NOMO-1 treated with DMSO at 0.1 percent for 48 hours (cell line): ENCODE measurements around the gene EMX1.

Source experiments
- DNase-seq: peaks from one replicate; lab custom pipeline; 2025; ENCODE audit not compliant: unreplicated experiment; lab: John Stamatoyannopoulos, UW

The EMX1 gene

DNA sequence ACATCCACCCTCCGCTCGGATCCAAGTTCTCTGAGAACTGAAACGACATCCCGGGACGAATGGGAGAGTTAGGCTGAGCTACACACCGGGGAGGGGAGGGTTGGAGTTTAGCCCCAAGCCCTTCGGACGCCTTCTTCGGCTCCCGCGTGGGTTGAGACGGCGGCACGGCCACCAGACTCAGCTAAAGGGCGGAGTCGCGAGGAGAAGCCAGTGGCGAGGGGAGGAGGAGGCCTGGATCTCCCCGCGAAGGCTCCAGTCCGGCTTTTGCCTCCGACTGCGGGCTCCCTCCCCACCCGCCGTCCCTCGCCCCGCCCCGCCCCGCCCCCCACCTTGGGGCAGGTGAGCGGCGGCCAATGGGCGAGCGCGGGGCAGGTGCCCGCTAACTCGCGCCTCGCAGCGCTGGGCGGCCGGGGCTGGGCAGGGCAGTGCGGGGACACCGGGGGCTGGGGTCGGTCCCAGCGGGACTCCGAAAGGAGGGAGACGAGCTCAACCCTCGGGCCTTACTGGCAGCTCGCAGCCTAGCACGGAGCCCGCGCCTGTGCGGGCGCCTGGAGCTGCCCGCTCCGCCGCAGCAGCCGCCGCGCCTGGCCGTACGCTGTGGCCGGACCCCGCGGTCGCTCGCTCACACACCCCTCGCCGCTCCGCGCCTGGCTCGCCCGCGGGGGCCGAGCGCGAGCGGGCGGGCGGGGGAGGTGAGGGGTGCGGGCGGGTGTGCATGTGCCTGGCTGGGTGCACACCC, at the start of gene EMX1:
TSS of gene EMX1 (plus strand) at position 382 of the 739 bp plus-strand sequence. CDS start at position 716, 334 bp downstream.
- DNase-seq = no peak

DNA sequence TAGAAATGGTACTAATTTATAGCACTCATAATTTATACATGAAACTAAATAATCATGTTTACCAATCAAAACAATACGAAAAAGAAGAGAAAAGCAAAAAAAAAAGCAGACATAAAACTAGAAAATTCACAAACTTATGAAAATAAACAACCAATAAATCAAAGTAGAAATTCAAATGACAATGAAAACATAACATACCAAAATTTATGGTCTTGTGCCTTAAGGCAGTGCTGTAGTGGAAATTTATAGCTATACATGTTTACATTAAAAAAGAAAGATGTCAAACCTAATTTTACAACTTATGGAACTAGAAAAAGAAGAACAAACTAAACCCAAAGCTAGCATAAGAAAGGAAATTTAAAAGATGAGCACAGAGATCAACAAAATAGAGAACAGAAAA, 46.3 kb upstream of the EMX1 start:
- no peak for DNase-seq

DNA sequence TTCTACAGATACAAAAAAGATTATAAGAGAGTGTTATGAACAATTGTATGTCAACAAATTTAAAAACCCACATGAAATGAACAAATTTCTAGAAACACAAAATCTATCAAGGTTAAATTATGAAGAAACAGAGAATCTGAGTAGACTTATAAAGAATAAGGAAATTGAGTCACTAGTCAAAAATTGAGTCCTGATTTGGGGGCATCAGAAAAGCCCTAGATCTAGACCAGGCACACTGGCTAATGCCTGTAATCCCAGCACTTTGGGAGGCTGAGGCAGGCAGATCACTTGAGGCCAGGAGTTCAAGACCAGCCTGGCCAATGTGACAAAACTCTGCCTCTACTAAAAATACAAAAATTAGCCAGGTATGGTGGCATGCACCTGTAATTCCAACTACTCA, 45.4 kb upstream of the EMX1 start:
- DNase-seq = no peak

DNA sequence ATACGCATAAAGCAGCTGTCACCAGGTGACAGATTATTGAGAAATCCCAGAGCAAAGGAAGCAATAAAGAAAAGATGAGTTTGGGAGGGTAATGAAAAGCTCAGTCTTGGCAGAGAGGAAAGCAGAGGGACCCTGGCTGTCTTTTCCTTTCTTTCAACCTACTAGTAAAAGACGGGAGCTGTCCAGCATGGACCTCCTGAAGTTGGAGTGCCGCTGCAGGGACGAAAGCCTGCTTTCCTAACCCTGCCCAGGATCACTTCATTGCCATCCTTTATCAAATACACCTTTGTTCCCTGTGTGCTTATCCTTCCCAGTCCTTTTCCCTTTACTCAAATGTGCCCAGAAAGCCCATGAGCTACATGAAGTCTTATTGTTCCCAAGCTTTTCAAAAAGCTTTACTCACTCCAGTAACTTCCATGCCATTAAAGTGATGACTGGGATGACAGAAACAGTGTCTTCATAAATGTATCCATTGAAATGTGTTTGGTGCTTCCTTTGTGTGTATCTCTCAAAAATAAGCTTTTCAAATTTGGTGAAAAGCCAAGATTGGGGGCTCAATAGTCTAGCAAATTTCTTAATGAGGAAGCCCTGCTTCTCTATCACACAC, 33.9 kb upstream of the EMX1 start:
- DNase-seq = peak; percentile 15

DNA sequence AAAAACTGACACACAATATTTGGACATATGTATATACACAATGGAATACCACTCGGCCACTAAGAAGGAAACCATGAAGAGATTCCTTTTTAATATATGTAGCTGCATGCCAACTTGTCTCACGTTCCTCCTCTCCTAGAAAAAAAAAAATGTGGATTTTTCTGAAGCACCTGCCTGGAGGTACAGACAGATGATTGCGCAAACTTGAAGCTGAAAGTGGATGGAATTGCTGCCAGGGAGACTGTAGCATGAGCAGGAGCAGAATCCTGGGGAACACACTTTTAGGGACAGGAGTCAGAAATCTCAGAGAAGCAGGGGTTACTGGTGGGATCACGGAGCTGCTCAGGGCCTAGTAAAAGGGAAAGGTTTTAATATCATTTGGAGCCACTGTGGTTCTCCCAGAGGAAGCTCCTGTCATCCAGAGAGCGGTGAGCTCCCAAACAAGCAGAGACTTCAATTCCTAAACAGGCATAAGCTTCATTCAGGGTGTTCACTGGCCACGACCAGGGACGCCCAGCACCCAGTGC, 30.8 kb upstream of the EMX1 start:
- no peak for DNase-seq

DNA sequence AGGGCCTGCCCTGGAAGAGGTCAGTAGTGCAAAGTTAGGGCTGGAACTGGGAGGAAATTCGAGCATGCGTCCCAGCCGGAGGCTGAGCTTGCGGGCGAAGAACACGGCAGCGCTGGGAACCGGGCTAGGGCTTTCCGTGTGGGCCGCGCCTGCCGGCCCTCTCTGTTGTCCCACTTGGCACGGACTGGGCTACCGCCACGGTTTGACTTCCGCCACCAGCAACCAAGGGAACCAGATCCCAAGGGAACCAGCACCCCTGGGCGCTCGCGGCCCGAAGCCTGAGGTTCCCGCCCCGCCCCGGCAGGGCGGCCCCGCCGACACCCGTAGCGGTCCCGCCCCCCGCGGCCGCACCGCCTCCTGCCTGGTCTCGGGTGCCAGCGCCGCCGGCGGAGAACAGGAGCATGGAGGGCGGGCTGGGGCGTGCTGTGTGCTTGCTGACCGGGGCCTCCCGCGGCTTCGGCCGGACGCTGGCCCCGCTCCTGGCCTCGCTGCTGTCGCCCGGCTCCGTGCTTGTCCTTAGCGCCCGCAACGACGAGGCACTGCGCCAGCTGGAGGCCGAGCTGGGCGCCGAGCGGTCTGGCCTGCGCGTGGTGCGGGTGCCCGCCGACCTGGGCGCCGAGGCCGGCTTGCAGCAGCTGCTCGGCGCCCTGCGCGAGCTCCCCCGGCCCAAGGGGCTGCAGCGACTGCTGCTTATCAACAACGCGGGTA, 30.1 kb upstream of the EMX1 start, which contains the start of gene SPR:
TSS of gene SPR (plus strand) at position 377 of the 708 bp plus-strand sequence. CDS start at position 402, 25 bp downstream.
- DNase-seq = peak; percentile 37

DNA sequence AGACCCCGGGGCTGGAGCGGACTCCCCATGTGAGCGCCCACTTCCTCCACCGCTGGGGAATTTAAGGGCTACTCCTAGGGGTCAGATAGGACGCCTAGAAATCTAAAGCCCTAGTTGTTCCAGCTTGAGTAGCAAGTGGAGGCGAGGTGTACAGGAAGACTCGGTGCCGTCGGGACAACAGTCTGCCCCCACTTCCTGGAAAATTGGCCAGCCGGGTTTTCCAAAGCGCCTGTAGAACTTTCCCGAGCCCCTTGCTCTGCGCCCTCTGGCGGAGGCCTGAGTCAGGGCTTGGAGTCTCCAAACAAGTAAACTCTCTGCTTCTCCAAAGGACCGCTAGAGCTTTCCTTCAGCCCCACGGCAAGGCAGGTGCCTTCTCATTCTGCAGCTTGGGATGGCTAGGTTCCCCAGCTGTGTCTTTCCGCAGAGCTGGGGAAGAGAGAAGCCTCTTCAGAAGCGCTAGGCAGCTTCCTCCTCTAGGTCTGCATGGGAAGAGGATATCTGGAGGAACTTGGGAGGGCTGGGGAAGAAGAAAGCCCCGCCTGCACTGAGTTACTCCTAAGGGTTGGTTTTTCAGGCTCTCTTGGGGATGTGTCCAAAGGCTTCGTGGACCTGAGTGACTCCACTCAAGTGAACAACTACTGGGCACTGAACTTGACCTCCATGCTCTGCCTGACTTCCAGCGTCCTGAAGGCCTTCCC, 29.4 kb upstream of the EMX1 start:
- DNase-seq = peak; percentile 32

DNA sequence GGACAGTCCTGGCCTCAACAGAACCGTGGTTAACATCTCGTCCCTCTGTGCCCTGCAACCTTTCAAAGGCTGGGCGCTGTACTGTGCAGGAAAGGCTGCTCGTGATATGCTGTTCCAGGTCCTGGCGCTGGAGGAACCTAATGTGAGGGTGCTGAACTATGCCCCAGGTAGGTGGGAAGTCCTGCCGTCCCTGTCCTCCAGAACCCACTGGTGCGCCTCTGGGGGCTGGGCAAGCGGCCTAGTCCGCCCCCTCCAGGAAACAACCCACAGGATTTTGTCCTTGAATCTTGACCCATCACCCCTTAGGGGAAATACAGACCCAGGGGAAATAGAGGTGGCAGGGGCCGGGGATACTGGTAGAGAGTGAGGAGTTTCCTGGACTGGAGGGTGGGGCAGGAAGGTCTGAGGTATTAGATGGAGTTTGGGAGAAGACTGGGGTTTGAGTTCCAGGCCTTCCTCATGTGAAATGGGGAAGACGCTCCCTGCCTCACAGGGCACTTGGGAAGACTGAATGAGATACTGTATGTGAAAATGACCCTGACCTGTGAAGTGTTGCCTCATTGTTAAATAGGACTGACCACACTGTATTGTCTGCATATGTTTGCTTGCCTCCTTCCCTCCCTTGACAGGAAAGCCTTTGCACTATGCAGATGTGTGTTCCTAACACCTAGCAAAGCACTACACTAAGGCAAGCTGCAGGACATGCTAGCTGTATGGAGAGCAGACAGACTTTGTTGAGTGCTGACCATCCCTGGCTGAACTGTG, 28.7 kb upstream of the EMX1 start:
- DNase-seq = no peak

DNA sequence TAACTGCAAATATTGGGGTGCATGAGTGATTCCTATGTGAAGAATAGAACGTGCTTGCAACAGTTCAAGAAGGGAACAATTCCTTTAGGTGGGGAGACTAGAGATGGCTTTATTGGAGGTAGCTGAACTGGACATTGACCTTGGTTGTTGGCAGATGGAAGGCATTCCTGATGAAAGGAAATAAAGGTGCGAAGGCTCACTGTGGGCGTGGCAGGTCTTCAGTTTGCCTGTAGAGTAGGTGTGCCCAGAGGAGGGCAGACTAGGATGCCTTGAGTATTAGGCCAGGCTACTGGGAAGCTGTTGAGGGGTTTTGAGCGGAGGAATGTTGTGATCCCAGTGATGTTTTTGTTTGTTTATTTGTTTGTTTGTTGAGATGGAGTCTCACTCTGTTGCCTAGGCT, 27.3 kb upstream of the EMX1 start:
- no peak for DNase-seq

DNA sequence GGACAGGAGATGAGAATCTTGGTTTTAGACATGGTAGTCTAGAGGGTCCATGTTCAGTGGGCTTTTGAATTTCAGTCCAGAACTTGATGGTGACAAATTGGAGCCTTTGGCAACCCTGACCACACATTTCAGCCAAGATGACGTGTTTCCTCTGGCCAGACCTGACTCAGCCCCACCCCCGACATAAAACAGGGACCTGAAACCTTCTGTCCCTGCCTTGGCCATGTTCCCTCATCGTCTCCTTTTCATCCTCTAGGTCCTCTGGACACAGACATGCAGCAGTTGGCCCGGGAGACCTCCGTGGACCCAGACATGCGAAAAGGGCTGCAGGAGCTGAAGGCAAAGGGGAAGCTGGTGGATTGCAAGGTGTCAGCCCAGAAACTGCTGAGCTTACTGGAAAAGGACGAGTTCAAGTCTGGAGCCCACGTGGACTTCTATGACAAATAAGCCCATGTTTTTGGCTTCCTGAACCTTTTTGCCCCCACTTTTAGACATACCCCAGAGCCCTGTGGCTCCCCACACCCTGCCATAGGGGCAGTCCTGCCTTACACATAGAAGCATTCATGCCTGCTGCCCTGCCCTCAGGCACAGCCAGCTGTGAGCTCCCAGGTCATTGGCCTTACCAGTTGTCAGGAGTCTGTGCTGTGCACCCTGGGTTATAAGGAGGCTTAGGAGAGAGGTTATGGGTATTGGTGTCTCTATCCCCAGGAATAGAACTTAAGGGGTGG, 26.1 kb upstream of the EMX1 start:
- DNase-seq = peak; percentile 43

DNA sequence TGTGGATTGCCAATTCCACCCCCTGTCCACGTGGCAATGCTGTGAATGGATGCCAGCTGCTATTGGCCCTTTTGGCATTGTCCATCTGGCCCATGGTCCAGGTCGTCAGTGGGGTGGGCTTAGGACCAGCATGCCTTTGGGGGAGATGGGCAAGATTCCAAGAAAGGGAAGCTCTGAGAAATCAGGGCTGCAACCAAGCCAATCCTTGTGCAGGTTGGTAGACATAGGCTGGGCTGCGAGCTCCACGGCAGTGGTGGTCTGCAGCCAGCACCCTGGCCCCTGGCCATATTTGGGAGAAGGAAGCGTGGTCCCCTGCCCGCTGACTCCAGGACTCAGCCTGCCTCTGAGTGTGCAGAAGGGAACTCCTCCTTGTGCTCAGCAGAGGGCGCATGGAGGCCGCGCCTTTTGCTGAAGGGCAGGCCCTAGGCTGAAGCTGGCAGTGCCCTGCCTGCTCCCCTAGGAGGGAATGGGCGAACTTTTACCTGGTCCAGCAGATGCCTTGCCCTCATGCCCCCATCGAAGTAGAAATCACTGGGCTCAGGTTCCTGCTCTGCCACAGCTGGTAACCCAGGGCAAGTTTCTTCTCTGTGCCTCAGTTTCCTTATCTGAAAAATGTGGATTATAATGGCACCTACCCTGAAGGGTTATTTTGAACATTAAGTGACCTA, 24.7 kb upstream of the EMX1 start:
- peak; percentile 19 for DNase-seq

DNA sequence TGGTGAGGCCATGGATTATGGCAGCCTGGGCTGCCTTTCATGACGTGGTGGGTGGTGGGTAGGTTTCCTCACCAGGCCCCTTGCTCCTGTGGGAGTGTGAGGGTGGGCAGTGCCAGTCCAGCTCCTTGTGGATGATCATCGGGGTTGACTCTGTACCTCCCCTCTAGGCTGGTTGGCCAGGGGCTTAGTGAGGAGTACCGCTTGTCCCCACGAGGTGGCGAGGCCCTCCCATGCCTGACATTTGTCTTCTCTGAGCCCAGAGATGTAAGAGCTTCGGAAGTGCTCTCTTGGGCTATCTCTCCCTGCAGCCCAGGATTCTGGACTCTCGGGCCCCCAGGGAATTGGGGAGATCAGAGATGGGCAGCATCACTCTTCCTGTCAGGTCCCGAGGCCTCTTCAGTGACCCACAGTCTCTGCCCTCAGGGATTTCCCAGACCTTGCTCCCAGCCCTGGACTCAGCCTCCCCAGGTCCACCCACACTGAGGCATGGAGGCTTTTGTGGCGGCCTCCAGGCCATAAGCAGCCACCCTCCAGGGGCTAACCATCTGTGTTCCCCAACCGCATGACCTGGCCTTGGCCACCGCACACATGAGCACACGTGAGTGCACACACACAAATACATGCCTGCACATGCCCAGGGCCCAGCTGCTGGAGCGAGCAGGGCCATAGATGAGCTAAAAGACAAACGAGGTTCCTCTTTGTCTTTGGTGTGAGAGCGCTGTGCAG, 23.6 kb upstream of the EMX1 start:
- no peak for DNase-seq

DNA sequence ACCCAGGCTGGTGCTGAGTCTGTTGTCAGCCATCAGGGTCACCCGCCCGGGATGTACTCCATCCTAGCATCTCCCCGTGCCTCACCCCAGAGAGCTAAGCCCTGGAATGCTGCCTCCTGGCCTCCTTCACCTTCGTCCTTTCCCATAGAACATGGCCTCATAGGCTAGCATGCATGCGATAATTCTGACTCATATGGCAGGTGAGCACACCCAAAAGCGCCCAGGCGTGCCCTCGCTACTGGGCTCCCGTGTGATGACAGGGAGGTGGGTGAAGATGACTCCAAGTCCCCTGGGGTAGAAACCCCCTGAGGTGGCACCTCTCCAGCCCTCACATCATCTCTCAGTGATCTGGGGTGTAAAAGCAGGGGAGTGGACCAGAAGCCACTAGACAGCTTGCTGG, 22.8 kb upstream of the EMX1 start:
- no peak for DNase-seq

DNA sequence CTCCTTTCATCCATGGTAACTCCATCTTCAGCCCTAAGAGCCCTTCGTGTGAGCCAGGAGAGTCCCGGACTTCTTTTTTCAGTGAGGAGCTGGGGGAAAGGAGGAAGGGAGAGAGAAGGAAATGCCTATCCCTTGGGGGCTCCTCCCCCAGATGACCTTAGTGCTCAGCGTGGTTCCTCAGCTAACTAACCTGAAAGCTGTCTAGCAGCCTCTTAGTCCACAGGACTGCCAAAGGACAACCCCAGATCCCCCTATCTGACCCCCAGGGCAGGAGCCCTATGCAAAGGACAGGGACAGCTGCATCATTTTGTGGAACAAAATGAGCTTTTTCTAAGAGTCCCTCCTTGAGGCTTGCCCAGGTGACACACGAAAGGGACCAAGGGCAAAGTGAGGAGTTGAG, 22.2 kb upstream of the EMX1 start:
- DNase-seq = no peak

DNA sequence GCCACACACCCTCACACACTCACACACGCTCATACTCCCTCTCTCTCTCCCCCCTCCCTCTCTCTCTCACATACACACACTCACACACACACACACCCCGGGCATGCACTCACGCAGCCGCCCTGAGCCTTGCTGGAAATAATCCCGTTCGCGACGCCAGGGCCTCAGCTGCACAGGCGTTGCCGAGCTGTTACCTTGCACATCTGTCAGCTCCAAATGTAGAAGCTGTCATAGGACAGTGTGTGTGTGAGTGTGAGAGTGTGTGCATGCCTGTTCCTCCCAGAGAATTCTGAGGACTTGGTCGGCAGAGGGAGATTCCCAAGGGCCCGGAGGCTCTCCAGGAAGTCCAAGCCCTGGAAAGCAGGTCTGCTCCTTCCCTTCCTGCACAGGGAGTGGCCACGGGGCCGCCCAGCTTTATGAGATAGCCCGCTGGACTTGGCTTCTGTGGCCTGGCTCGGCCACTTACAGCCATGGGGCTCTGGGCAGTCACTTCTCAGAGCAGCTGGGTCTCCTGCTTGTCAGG, 21.5 kb upstream of the EMX1 start:
- DNase-seq = no peak

DNA sequence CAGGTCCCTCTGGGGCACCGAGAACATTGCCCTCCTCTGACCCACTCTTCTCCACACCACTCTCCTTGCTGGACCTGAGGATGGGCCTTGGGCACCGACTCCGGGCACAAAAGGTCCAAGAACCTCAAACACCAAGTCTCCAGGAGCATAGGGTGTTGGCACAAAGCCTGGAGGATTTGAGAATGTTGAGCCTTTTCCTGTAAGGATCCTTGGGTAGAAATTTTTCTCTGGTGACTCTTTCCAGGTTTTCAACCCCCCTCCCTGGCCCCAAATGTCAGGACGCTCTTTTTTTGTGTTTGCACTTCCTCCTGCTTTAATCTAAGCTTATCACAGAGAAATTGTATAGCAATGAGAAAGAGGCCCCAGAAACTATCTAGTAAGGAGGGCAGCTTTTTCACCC, 20.9 kb upstream of the EMX1 start:
- DNase-seq = no peak

DNA sequence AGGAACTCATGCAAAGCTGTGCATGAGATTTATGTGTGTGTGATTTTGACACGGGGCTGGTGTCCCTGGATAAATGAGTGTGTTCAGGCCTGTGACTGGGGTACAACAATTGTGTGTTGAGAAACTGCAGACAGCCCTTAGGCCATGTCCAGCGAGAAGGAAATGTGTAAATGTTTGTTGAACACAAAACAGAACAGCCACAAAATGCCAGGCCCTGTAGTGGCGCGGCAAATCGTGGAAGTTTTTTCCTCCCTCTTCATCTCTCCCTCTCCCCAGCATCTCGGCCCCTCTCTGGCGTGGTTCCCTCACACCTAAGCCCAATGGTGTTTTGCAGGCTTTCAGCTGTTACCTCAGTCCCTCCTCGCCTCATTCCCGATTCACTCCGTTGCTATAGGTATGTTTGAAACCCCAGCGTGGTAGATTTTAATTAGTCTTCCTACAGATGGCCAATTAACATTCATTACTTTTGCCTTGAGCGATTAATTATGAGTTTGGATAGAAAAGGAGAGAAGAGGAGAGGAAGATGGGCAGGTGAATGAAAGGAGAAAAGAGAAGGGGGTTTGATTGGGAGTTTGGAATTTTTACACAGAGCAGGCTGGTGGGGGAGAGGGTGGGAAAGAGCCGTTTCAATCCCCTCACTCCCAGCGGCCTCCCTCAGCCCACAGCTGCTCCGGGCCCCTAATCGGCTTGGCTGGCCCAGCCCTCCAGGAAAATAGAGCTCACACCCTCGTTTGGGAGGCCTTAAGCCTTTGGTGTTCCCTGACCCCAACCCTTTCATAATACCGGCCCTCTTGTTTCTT, 19.3 kb upstream of the EMX1 start:
- no peak for DNase-seq

DNA sequence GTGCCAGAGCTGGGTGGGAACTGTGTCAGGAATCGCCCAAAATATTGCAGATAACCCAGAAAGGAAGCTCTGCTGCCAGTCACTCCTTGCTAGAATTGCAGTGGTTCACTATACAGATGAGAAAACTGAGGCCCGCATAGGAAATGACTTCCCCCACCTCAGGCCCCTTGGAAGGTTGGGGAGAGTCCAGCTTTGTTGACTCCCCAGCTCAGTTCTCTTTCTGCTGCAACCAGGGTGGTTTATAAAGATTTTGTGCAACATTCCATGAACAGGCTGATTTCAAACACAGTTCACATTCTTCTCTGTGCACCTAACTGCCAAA, 18.8 kb upstream of the EMX1 start:
- DNase-seq = no peak
